HG02973 (cell line): Measurements from ENCODE around the gene SEZ6L.

Source experiments
- ATAC-seq: cut with Tn5 transposase; IDR thresholded peaks from one replicate; pipeline ENCODE4 v1.9.1; 2021; ENCODE audit warnings: moderate library complexity; ENCODE audit not compliant: unreplicated experiment

Gene SEZ6L

GRCh38 chr22:26292667-26292995 is 123.4 kb downstream of the SEZ6L start:
- no peak for ATAC-seq

- no peak for ATAC-seq
These were observed 126.4 kb downstream of the SEZ6L start for GRCh38 chr22:26295563-26296126.

DNA sequence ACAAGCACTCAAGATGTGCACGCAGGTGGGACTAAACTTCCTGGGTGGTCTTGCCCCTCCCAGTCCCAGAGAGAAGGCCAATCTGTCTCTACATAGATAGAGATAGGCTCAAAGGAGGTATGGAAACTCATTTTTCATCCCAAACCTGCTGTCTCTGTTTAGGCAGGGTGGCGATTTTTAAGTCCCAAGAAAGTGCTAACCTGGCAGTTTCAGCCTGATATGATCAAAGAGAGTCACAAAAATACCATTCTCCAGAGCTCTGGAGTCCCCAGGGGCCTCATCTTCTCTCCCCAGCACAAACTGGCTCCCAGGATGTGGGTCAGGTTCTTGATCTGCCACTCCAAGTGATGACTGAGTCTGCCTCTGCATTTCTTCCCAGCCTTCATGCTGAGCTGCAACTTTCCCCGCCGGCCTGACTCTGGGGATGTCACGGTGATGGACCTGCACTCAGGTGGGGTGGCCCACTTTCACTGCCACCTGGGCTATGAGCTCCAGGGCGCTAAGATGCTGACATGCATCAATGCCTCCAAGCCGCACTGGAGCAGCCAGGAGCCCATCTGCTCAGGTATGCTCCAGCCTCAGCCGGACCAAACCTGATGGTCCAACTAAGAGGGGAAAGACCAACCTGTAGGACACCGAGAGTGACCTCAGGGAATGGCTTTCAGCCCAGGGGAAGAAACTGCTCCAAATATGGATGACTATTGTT is 129.5 kb downstream of the SEZ6L start:
- ATAC-seq: no peak

DNA sequence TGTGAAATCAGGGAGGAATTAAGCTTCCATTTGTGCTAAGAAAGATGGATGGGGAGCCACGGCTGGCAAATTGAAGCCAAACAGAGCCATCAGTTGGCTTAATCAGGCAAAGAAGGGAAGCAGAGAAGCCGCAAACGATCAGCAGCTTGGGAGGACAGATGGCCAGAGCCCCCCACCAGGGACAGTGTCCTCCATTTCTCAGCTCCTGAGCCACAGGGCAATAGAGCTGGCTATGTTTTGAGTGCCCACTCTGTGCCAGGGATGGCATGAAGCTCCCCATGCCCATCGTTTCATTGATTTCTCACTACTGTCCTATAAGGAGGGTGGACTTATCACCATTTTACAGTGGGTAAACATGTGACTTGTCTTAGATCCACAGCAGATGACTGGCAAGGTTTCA is 133.5 kb downstream of the SEZ6L start:
- ATAC-seq: no peak

GRCh38 chr22:26303475-26303874 is 134.2 kb downstream of the SEZ6L start:
- ATAC-seq: no peak

GRCh38 chr22:26304730-26305129 is 135.5 kb downstream of the SEZ6L start:
- ATAC-seq: no peak

- ATAC-seq: no peak
These were observed 139.2 kb downstream of the SEZ6L start for GRCh38 chr22:26308467-26308866.

GRCh38 chr22:26310616-26311015 is 141.4 kb downstream of the SEZ6L start:
- no peak for ATAC-seq

GRCh38 chr22:26313291-26313690 is 144.0 kb downstream of the SEZ6L start:
- ATAC-seq: no peak

GRCh38 chr22:26314171-26314570 is 144.9 kb downstream of the SEZ6L start:
- ATAC-seq: no peak

GRCh38 chr22:26314656-26315055 is 145.4 kb downstream of the SEZ6L start:
- no peak for ATAC-seq

DNA sequence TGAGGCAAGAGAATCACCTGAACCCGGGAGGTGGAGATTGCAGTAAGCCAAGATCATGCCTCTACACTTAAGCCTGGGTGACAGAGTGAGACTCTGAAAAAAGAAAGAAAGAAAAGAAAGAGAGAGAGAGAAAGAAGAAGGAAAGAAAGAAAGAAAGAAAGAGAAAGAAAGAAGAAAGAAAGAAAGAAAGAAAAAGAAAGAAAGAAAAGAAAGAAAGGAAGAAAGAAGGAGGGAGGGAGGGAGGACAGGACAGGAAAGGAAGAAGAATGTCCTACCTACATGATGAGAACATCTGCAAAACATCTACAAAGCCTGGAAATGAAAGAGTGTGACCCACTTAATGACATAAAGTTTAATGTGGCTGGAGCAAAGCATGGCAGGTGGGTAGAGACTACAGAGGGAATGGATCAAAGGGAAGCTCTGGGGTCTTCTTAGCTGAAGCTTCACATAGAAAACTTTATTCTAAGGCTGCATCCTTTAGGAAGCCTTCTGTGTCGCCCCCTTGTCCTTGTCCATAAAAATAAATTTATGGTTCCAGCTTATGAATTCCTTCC is 147.5 kb downstream of the SEZ6L start:
- no peak for ATAC-seq

- no peak for ATAC-seq
These were observed 149.7 kb downstream of the SEZ6L start for GRCh38 chr22:26318975-26319374.

DNA sequence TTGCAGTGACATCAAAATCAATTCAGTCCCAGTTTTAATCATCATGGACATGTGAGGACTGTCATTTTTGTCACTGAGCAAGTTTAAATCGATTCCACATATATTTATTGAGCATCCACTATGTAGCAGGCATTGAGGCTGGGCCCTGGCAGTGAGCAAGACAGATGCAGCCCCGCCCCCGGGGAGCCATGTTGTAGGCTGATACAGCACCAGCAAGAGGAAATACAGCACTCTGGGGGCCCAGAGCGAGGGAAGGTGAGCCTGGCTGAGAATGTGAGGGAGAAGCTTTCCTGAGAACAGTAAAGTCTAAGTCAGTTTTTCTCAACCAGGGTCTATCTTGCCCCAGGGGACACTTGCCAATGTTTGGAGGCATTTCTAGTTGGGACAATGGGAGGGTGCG is 151.2 kb downstream of the SEZ6L start:
- ATAC-seq: no peak

GRCh38 chr22:26321469-26321913 is 152.2 kb downstream of the SEZ6L start:
- ATAC-seq: no peak

- no peak for ATAC-seq
These were observed 153.1 kb downstream of the SEZ6L start for GRCh38 chr22:26322179-26322905.

DNA sequence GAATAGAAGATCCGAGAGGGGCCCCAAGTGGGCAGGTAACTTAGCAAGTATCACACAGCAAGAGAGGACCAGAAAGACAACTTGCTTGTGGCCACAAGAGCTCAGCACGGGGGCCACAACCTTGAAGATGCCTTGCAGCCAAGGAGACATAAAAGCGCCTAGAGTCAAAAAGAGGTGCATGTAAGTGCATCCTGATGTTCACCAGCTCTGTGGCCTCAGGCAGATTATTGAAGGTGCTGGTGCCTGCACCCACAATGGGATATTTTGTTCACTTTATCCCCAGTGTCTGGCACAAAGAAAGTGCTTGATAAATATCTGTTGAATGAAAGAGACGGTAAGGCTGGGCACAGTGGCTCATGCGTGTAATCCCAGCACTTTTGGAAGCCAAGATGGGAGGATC is 153.8 kb downstream of the SEZ6L start:
- ATAC-seq: no peak

DNA sequence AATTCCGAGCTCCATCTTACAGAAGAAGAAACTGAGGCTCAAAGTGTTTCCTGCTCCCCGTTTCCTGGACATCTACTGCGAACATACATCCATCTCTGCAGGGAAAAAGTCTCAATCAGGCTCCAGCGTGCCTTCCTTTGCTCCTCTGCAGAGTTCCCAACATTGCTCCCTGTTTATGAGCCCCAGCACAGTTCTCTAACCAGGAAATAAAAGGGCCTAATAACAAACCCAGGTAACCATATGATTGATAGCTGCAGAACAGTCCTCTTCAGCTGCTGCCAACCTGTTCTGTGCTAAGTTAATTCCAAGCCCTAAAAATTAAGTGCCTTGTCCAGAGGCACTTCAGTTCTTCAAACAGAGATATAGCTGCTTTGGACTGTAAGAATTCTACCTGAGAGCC is 154.9 kb downstream of the SEZ6L start:
- ATAC-seq: no peak

DNA sequence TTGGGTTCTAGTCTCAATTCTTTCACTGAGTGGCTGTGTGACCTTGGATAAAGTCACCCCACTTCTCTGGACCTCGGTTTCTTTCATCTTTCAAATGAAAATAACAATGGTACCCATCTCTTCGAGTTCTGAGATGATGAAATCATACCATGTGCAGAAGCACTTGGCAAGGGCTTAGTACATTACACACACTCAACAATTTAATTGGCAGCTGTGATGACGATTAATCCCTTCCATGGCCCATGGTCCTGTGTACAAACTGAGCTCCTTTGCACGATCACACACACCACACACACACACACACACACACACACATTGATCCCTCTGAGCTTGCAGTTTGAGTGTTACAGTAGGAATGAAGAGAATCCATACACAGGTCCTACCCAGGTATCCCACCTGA is 156.4 kb downstream of the SEZ6L start:
- ATAC-seq: no peak

GRCh38 chr22:26326803-26327202 is 157.5 kb downstream of the SEZ6L start:
- ATAC-seq: no peak

DNA sequence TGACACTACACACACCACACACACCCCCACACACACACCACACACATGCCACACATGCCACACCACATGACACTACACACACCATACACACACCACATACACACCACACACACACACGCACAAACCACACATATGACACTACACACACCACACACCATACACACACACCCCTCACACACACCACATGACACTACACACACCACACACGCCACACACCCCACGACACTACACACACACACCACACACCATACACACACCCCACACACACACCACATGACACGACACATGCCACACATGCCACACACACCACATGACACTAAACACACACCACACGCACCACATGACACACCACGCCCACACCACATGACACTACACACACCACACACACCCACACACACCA is 158.0 kb downstream of the SEZ6L start:
- ATAC-seq: no peak

DNA sequence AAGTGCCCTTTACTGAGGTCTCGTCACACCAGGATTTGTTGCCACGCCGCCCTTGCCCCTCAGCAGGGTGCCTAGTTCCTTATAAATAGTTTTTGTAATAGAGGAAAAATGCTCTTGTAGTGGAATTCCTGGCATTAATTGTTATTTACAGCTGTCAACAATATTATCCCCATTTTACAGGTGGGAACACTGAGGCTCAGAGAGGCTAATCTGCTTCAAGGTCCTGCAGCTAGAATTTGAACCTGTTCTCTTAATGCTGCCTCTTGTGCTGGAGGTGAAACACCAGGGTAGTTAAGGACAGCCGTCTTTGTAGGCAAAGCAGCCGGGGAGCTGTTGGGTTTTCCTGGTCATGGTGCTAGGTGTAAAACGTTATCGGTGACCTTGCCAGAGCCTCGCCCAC is 159.0 kb downstream of the SEZ6L start:
- ATAC-seq: no peak
